K562 (cell line): Measurements from ENCODE around the gene TLK2.
"Not testable (repeated sequence)": the region's sequence is repeated elsewhere in the genome, so short reads cannot be mapped to it uniquely, and the experiment has no call there.

Experiments
- ATF3 ChIP-seq, 2 experiments: fragments of 450-650 bp in 1 of 2; sonication (generic) in 1 of 2; formaldehyde crosslinking in 1 of 2; IDR thresholded peaks in 1 of 2; conservative IDR thresholded peaks in 1 of 2; 2 replicates each; pipeline versions ENCODE4 v1.6.1 to v1.8.1; 2016 to 2023; ENCODE audit warnings: mild to moderate bottlenecking in 2 of 2, moderate library complexity in 2 of 2, inconsistent platforms in 1 of 2, missing genetic modification reagents in 1 of 2
- BHLHE40 ChIP-seq: IDR thresholded peaks from 2 replicates; pipeline ENCODE4 v1.6.1; 2011; ENCODE audit warnings: low read length, improper control_type of control experiment
- CEBPB ChIP-seq: fragments of 450-650 bp; IDR thresholded peaks from 2 replicates; pipeline ENCODE4 v1.6.1; 2016; ENCODE audit warnings: missing genetic modification characterization, missing compliant biosample characterization
- CTCF ChIP-seq, 3 experiments: IDR thresholded peaks in 2 of 3; conservative IDR thresholded peaks in 1 of 3; 2 replicates each; pipeline ENCODE4 v1.5.1; 2011 to 2012; ENCODE audit warnings: low read length in 3 of 3, mild to moderate bottlenecking in 3 of 3, control low read depth in 2 of 3, improper control_type of control experiment in 1 of 3, inconsistent platforms in 1 of 3, low read depth in 1 of 3, mixed read lengths in 1 of 3, moderate library complexity in 1 of 3; ENCODE audit not compliant: insufficient read depth in 2 of 3
- E2F4 ChIP-seq: sonication (generic); formaldehyde crosslinking; IDR thresholded peaks from 2 replicates; pipeline ENCODE4 v1.8.0; 2022; ENCODE audit warnings: mild to moderate bottlenecking, low read depth, missing genetic modification reagents
- ETV5 ChIP-seq: sonication (generic); formaldehyde crosslinking; IDR thresholded peaks from 2 replicates; pipeline ENCODE4 v1.4.0; 2020; ENCODE audit warnings: low read depth, mild to moderate bottlenecking, missing genetic modification reagents
- KDM1A ChIP-seq, 2 experiments: fragments of 450-650 bp; IDR thresholded peaks; 2 replicates each; pipeline ENCODE4 v1.6.1; 2016; ENCODE audit warnings: mild to moderate bottlenecking in 2 of 2
- MTA1 ChIP-seq: fragments of 450-650 bp; IDR thresholded peaks from 2 replicates; pipeline ENCODE4 v1.6.1; 2017; ENCODE audit warnings: borderline replicate concordance
- POLR2A ChIP-seq: fragments of 450-650 bp; conservative IDR thresholded peaks from 2 replicates; pipeline ENCODE4 v1.6.1; 2016
- POLR2AphosphoS5 ChIP-seq: IDR thresholded peaks from 2 replicates; pipeline ENCODE4 v1.6.1; 2011; ENCODE audit warnings: mild to moderate bottlenecking, low read depth, low read length, moderate library complexity; ENCODE audit not compliant: control insufficient read depth, insufficient read depth
- ZBTB26 ChIP-seq: fragments of 450-650 bp; formaldehyde crosslinking; IDR thresholded peaks from 2 replicates; pipeline ENCODE4 v1.4.0; 2022; ENCODE audit warnings: missing genetic modification characterization
- ZFP36 ChIP-seq: fragments of 150-350 bp; IDR thresholded peaks from 2 replicates; pipeline ENCODE4 v1.6.1; 2018; ENCODE audit warnings: low read length, low read depth; ENCODE audit not compliant: partially characterized antibody
- ZNF318 ChIP-seq, 2 experiments: fragments of 450-650 bp; IDR thresholded peaks; 2 replicates each; pipeline ENCODE4 v1.6.1; 2016; ENCODE audit warnings: mild to moderate bottlenecking in 2 of 2, borderline replicate concordance in 1 of 2, low read depth in 1 of 2, moderate library complexity in 1 of 2

- not testable (repeated sequence) for TF ChIP-seq POLR2A; KDM1A (IDR thresholded peaks at IDR 0.05); POLR2AphosphoS5; BHLHE40; MTA1; ZNF318 (IDR thresholded peaks at IDR 0.05; ENCODE audit: borderline replicate concordance in 1 of 2, low read depth in 1 of 2); ZFP36; ATF3 (IDR thresholded peaks at IDR 0.05); ATF3 (CRISPR knock-in tag; conservative IDR thresholded peaks at IDR 0.05); ZBTB26; CTCF (IDR thresholded peaks at IDR 0.05 in 2 of 3, conservative IDR thresholded peaks at IDR 0.05 in 1 of 3; ENCODE audit: insufficient read depth in 2 of 3, low read depth in 1 of 3, low read length in 3 of 3); E2F4 (CRISPR knock-in tag); CEBPB (tag); ETV5 (CRISPR knock-in tag)
These were observed 62.4 kb downstream of the TLK2 start for GRCh38 chr17:62541073-62541472.
